ENCODE results near the gene KRT10. TPM values are rescaled to one million over a fixed set of nuclear protein-coding genes. Genes with fewer than 3 reads are reported as not detected.
"Not testable (repeated sequence)": the region's sequence is repeated elsewhere in the genome, so short reads cannot be mapped to it uniquely, and the experiment has no call there.

Gene KRT10
- total RNA-seq, 1 donor from 2014 or later: 70.1 TPM

GRCh38 chr17:40833882-40834281, 11.5 kb upstream of the KRT10 start:
- no peak for DNase-seq (ENCODE audit: low spot score)

GRCh38 chr17:40832840-40833239, 10.4 kb upstream of the KRT10 start:
- no peak for DNase-seq (ENCODE audit: low spot score)

DNA sequence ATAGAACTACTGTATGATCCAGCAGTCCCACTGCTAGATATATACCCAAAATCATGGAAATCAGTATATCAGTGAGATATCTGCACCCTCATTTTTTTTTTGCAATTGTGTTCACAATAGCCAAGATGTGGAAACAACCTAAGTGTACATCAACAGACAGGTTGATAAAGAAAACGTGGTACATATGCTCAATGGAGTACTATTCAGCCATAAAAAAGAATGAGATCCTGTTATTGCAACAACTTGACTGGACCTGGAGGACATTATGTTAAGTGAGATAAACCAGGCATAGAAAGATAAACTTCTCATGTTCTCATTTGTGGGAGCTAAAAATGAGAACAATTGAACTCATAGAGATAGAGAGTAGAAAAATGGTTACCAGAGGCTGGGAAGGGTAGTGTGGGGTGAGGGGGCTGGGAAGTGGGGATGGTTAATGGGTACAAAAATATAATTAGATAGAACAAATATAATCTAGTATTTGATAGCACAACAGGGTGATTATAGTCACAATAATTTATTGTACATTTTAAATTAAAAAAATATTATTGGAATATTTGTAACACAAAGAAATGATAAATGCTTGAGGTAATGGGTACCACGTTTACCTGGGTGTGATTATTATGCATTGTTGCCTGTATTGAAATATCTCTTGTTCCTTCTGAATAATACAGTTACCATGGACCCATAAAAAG, 7.8 kb upstream of the KRT10 start:
- DNase-seq (ENCODE audit: low spot score): no peak

DNA sequence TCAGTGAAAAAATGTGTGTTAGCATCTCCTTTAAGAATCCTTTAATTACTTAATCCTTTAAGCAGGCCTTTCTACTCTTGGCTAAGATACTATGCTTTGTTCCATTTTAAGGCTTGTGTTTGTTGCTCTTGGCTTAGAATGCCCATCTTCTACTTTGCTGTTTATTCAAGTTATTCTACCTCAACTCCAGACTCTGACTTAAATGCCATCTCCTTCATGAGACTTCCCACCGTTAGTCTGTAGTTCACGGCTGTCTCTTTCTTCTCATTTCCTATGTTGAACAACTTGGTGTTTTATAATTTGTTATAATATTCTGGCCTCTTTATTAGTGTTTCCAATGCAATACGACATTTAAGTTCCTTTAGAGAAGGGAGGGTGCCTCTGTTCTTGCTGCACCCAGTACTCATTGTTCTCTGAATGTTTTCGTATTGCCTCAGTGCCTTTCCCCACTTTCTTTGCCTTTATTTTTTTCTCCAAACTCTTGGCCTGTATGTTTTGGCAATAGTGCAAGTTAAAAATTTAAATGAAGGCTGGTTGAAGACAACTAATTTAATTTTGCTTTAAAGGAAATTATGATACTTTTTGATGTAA, 6.1 kb upstream of the KRT10 start:
- no peak for DNase-seq (ENCODE audit: low spot score)

- no peak for DNase-seq (ENCODE audit: low spot score)
These were observed 5.5 kb upstream of the KRT10 start for GRCh38 chr17:40827746-40828453.

DNA sequence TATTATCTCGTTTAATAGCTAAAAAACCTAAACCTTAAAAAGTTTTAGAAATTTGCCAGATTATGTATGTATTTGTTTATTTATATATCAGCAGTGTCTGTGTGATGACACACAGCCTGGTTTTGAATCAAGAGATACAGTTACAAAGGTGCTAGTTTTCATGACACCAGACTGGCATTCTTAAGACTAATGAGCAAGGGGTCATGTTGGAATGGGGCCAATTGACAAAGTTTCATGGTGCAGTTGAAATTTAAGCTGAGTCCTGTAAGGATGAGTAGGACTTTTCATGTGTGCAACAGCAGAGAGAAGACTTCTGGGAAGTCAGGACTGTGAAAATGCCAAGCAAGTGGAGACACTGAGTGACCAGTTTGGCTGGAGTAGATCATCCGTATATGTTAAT, 3.2 kb upstream of the KRT10 start:
- no peak for DNase-seq (ENCODE audit: low spot score)

GRCh38 chr17:40824015-40824832, 1.8 kb upstream of the KRT10 start:
- DNase-seq (ENCODE audit: low spot score): no peak

- no peak for DNase-seq (ENCODE audit: low spot score)
These were observed 878 bp downstream of the KRT10 start for GRCh38 chr17:40821536-40821935.

DNA sequence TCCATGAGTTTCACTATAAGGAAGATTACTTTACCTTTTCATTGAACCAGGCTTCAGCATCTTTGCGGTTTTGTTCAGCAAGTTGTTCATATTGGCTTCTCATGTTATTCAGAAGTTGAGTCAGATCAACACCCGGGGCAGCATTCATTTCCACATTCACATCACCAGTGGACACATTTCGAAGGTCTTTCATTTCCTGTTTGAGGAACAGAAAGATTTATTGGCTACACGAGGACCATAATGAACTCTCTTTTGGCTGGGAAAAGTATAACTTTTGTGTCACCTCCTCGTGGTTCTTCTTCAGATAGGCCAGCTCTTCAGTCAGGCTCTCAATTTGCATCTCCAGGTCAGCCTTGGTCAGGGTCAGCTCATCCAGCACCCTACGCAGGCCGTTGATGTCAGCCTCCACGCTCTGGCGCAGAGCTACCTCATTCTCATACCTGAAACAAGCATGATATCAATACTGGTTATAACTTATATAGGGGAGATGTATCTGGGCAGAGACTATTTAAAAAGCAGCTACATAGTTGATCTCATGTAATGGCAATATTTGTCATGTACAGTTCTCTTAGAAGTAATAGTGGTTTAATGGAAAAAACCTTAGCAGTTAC, 2.1 kb downstream of the KRT10 start:
- DNase-seq (ENCODE audit: low spot score): no peak

GRCh38 chr17:40819528-40820125, 2.8 kb downstream of the KRT10 start:
- DNase-seq (ENCODE audit: low spot score): no peak

GRCh38 chr17:40818733-40819527, 3.5 kb downstream of the KRT10 start:
- peak; percentile 89 for DNase-seq (ENCODE audit: low spot score)

DNA sequence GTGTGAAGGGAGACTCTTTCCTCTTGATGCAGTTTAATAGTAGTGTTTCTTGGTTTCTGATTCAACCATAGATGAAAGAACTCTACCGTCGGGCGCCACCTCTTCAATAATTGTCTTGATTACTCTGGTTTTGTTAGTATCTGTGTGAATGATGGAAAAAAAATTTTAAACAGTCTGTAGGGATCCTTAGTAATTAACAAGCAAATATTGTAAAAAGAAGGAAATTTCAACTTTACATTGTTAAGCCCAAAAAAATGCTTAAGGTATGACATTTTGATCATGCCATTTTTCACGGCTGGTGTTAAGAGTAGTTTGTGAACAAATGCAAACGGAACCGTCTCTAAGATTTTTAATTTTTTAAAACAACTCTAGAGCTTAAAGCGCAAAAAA, 4.1 kb downstream of the KRT10 start:
- DNase-seq (ENCODE audit: low spot score): no peak

GRCh38 chr17:40817103-40817682, 5.2 kb downstream of the KRT10 start:
- no peak for DNase-seq (ENCODE audit: low spot score)

DNA sequence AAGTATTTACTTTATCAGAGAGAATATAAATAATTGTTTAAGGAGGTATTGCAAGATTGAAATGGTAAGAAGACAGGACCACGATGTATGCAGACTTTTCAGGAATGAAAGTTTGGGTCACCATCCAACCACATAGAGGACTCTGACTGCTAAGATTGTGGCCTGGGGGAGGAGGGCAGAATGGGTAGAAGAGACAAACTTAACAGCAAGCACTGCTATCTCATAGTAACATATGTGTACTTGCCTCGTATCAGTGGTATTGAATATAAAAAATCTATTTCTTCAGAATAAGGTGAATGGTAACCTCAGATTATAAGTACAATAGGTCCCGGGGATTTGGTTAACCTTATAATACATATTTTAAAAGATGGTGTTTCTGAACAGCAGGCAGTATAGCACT, 5.8 kb downstream of the KRT10 start:
- DNase-seq (ENCODE audit: low spot score): no peak

- DNase-seq (ENCODE audit: low spot score): no peak
These were observed 7.0 kb downstream of the KRT10 start for GRCh38 chr17:40815381-40815780.

DNA sequence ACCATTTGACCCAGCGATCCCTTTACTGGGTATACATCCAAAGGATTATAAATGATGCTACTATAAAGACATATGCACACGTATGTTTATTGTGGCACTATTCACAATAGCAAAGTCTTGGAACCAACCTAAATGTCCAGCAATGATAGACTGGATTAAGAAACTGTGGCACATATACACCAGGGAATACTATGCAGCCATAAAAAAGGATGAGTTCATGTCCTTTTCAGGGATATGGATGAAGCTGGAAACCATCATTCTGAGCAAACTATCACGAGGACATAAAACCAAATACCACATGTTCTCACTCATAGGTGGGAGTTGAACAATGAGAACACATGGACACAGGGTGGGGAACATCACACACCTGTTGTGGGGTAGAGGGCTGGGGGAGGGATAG, 7.8 kb downstream of the KRT10 start:
- not testable (repeated sequence) for DNase-seq (ENCODE audit: low spot score)

DNA sequence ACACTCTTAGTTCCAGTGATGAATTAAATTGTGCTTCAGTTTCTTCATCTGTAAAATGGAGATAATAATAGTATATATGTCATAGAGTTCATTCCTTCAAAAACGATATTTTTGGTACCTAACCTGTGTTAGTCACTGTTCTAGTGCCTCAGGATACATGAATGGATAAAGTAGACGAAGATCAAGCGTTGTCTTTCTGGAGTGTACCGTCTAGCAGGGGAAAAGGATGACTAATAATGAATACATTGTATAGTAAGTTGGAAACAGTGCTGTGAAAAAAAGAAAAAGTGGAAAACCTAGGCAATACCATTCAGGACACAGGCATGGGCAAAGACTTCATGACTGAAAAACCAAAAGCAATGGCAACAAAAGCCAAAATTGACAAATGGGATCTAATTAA, 8.6 kb downstream of the KRT10 start:
- no peak for DNase-seq (ENCODE audit: low spot score)

DNA sequence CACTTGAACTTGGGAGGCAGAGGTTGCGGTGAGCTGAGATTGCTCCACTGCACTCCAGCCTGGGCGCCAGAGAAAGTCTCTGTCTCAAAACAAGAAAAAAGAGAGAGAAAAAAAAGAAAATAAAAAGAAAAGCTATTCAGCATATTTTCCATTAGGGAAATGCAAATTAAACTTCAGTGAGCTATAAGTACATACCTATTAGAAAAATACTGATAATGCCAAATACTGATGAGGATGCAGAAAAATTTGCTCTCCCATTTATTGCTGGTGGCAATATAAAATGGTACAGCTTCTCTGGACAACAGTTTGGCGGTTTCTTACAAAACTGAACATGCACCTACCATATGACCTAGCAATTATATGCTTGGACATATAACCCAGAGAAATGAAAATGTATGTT, 9.8 kb downstream of the KRT10 start:
- no peak for DNase-seq (ENCODE audit: low spot score)

- no peak for DNase-seq (ENCODE audit: low spot score)
These were observed 11.9 kb downstream of the KRT10 start for GRCh38 chr17:40810494-40810893.

DNA sequence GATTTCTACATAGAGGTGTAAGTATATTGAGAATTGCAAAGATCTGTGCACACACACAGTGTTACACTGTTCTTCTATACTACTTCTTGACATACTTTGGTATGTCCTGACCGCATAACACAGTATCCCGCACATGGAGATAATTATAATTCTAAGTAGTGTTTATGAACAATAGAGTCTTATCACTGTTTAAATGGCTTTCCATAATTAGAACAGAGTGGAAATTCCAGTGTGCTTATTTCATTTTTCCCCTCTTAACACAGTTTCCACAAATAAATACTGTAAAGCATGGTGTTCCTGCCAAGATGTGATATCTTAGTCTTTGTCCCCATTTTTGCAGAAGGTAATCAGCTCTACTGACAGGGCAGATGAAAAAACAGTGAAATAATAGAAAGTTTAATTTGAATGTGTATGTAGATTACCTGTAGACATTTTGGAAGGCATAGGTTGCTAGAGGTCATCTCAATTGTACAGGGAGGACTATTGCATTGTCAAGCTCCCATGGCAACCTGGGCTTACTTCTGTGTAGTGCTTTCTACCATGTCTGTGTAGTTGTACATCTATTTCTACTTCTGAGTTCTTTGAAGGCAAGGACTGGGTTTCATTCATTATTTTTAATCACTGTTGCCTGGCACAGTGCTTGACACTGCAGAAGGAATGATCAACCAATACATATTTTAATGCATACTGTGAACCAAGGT, 12.5 kb downstream of the KRT10 start:
- DNase-seq (ENCODE audit: low spot score): no peak

Data from ureter (tissue), 1 donor.